HepG2 (cell line): ENCODE measurements around the gene SPTB. TPM values are rescaled to one million over a fixed set of nuclear protein-coding genes. Genes with fewer than 3 reads are reported as not detected.

Experiments
- ZNF326 ChIP-seq: sonication (generic); formaldehyde crosslinking; IDR thresholded peaks from 2 replicates; pipeline ENCODE4 v1.4.0; 2020; ENCODE audit warnings: missing genetic modification reagents, borderline replicate concordance
- polyA plus RNA-seq, 8 experiments: library from polyadenylated mRNA; depleted of rRNA in 3 of 8; stranded (reverse) in 7 of 8; unstranded in 1 of 8; fragments of >200 nt; fragmentation: Illumina TruSeq in 4 of 8; extraction: Trizol in 4 of 8; gene quantifications; 2 replicates each; pipeline versions ENCODE4 v1.2.1 to v1.2.3, GENCODE V29; 2011 to 2016; ENCODE audit warnings: low read depth in 4 of 8, missing spikeins in 1 of 8, mixed read lengths in 1 of 8; ENCODE audit not compliant: insufficient read depth in 1 of 8
- total RNA-seq, 5 experiments: library from RNA; depleted of rRNA; stranded (reverse); fragments of >200 nt; fragmentation: Illumina TruSeq; extraction: Trizol; gene quantifications; 2 replicates each; pipeline ENCODE4 v1.2.3, GENCODE V29; 2016; ENCODE audit warnings: low read depth in 1 of 5
- TF ChIP-seq, protein P1 (sequence below): sonication (generic); formaldehyde crosslinking; IDR thresholded peaks from 2 replicates; pipeline ENCODE4 v1.5.1; 2020; ENCODE audit warnings: mild to moderate bottlenecking, missing genetic modification reagents
- TF ChIP-seq, protein P2 (sequence below): sonication (generic); formaldehyde crosslinking; IDR thresholded peaks from 2 replicates; pipeline ENCODE4 v1.4.0; 2020; ENCODE audit warnings: mild to moderate bottlenecking, missing genetic modification reagents, borderline replicate concordance

SPTB gene
- total and polyA plus RNA-seq, 2 of the 13 experiments (the other 11 are each of a cell fraction or from before 2014, with no cell fraction given) = 0.01 to 0.02 TPM

DNA sequence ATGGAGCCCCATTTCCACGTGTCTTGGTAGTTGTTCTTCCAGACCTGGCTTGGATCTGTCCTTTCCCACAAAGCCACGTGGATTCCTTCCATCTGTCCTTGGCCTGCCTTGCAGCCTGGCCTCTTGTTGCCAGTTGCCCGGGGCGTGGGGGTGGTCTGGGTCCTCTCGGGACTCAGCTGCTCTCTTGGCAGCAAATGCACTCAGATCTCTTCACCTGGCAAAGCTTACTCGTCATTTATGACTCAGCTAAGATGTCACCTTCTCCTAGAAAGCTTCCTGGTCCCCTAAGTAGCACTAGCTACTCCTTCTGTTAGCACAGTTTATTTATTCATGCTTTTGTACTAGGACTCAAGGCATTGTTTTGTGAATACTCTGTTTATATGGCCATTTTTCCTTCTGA lies 161.8 kb downstream of the SPTB start (continued):
- TF ChIP-seq, protein P1, sequence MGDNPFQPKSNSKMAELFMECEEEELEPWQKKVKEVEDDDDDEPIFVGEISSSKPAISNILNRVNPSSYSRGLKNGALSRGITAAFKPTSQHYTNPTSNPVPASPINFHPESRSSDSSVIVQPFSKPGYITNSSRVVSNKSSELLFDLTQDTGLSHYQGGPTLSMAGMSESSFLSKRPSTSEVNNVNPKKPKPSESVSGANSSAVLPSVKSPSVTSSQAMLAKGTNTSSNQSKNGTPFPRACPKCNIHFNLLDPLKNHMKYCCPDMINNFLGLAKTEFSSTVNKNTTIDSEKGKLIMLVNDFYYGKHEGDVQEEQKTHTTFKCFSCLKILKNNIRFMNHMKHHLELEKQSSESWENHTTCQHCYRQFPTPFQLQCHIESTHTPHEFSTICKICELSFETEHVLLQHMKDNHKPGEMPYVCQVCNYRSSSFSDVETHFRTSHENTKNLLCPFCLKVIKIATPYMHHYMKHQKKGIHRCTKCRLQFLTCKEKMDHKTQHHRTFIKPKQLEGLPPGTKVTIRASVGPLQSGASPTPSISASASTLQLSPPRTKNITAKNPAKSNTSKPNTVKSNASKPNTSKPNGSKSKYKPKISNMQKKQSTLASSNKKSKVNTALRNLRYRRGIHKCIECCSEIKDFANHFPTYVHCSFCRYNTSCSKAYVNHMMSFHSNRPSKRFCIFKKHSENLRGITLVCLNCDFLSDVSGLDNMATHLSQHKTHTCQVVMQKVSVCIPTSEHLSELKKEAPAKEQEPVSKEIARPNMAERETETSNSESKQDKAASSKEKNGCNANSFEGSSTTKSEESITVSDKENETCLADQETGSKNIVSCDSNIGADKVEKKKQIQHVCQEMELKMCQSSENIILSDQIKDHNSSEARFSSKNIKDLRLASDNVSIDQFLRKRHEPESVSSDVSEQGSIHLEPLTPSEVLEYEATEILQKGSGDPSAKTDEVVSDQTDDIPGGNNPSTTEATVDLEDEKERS (CRISPR knock-in tag) = no peak
- no peak for TF ChIP-seq ZNF326 (CRISPR knock-in tag)
- TF ChIP-seq, protein P2, sequence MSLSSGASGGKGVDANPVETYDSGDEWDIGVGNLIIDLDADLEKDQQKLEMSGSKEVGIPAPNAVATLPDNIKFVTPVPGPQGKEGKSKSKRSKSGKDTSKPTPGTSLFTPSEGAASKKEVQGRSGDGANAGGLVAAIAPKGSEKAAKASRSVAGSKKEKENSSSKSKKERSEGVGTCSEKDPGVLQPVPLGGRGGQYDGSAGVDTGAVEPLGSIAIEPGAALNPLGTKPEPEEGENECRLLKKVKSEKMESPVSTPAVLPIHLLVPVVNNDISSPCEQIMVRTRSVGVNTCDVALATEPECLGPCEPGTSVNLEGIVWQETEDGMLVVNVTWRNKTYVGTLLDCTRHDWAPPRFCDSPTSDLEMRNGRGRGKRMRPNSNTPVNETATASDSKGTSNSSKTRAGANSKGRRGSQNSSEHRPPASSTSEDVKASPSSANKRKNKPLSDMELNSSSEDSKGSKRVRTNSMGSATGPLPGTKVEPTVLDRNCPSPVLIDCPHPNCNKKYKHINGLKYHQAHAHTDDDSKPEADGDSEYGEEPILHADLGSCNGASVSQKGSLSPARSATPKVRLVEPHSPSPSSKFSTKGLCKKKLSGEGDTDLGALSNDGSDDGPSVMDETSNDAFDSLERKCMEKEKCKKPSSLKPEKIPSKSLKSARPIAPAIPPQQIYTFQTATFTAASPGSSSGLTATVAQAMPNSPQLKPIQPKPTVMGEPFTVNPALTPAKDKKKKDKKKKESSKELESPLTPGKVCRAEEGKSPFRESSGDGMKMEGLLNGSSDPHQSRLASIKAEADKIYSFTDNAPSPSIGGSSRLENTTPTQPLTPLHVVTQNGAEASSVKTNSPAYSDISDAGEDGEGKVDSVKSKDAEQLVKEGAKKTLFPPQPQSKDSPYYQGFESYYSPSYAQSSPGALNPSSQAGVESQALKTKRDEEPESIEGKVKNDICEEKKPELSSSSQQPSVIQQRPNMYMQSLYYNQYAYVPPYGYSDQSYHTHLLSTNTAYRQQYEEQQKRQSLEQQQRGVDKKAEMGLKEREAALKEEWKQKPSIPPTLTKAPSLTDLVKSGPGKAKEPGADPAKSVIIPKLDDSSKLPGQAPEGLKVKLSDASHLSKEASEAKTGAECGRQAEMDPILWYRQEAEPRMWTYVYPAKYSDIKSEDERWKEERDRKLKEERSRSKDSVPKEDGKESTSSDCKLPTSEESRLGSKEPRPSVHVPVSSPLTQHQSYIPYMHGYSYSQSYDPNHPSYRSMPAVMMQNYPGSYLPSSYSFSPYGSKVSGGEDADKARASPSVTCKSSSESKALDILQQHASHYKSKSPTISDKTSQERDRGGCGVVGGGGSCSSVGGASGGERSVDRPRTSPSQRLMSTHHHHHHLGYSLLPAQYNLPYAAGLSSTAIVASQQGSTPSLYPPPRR (CRISPR knock-in tag) = no peak
